GM21390 (cell line): ENCODE results near the gene OR5I1.
"Not testable (repeated sequence)": the region's sequence is repeated elsewhere in the genome, so short reads cannot be mapped to it uniquely, and the experiment has no call there.

Experiments
- ATAC-seq: cut with Tn5 transposase; IDR thresholded peaks from one replicate; pipeline ENCODE4 v1.9.1; 2021; ENCODE audit not compliant: unreplicated experiment

Gene OR5I1

DNA sequence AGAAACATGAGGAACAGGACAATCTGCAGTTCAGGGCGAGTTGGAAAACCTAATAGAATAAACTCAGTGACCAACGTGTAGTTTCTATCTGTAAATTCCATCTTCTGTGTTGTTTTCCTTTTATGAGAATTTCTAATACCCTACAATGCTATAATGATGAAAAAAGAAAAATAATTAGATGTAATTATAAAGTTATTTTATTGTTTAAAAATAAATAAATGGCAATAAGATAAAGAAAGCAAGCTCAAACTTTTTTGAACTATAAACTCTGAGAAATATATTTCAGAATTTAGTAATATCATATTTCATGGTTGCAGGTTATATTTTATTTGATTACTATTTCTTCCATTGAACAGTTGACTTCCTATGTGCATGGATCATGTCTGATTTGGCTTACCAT lies at the start of gene OR5I1:
OR5I1 (minus strand) TSS at position 101 of the 400 bp plus-strand sequence; CDS start at position 101, 0 bp downstream.
- no peak for ATAC-seq

- no peak for ATAC-seq
These were observed 34.7 kb upstream of the OR5I1 start for GRCh38 chr11:55970935-55971334.

DNA sequence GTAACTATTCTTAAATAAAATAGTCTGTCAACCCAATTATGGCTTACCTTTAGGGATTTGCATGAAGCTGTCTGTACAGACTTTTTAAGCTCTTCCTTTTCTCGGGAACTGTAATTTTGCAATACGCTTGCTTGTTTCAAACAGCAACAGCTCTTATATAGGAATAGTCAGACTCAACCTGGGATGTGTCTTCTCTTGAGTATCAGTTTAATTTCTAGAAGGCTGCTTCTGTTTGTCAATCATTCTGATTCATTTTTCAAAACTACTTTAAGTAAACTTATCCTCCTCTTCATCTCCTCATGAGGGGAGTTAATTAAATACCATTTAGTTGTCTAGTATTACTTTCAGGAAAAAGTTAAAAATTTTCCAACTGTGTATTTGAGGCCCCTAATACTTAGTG lies 33.6 kb upstream of the OR5I1 start, which contains the start of gene OR10AG1:
OR10AG1 (minus strand) TSS at position 101 of the 400 bp plus-strand sequence; CDS start at position 63, 38 bp downstream.
- no peak for ATAC-seq

GRCh38 chr11:55967914-55968313 lies 31.7 kb upstream of the OR5I1 start:
- no peak for ATAC-seq

GRCh38 chr11:55966391-55966790 lies 30.2 kb upstream of the OR5I1 start:
- ATAC-seq = no peak

- no peak for ATAC-seq
These were observed 20.3 kb upstream of the OR5I1 start for GRCh38 chr11:55956521-55956920.

- no peak for ATAC-seq
These were observed 13.1 kb upstream of the OR5I1 start for GRCh38 chr11:55949330-55949729.

- no peak for ATAC-seq
These were observed 6.7 kb upstream of the OR5I1 start for GRCh38 chr11:55942785-55943392.

DNA sequence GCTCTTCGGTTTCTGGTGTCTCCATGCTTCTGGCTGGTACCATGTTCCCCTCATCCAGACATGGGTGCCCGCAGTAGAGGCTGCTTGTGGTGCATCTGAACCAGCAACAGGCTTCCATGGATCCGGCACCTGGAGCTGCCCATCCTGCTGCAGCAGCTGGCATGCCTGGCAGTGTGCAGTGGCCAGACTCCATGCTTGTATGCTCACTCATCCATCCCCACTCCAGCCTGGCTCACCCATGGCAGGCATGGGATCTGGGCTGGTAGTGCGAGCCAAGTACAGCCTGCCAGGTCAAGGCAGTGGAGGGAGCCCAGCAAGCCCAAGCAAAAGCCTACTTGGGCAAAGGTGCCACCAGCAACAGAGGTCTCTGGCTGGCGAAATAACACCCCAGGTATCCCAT lies 15.7 kb downstream of the OR5I1 start:
- ATAC-seq = no peak

- no peak for ATAC-seq
These were observed 21.7 kb downstream of the OR5I1 start, which contains the start of gene OR5W2 for GRCh38 chr11:55914482-55914881. Gene OR5W2 (minus strand): TSS chr11:55914582. CDS start chr11:55914582, 0 bp downstream.

DNA sequence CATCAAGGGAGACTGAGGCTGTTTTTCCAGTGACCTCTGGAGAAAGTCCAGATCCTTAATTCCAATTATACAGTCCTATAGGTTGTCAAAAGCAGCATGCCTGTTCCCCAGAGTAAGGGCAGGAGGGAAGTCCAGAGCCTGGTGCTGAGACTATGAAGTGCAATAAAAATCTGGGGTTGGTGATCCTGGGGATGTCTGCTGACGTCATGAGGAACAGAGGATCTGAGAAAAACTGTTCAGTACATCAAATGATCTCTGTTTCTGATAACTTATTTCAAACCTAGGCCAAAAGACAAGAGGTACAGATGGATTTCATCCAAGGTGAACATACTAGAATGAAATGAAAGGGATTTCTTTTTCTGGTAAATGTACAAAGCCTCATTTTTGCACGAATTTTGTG lies 33.9 kb downstream of the OR5I1 start:
- ATAC-seq = no peak

GRCh38 chr11:55895216-55895615 lies 41.0 kb downstream of the OR5I1 start:
- no peak for ATAC-seq

GRCh38 chr11:55885481-55885880 lies 50.7 kb downstream of the OR5I1 start:
- not testable (repeated sequence) for ATAC-seq
